ENCODE data around the gene TMEM154.
"Not testable (repeated sequence)": the region's sequence is repeated elsewhere in the genome, so short reads cannot be mapped to it uniquely, and the experiment has no call there.

Gene TMEM154

DNA sequence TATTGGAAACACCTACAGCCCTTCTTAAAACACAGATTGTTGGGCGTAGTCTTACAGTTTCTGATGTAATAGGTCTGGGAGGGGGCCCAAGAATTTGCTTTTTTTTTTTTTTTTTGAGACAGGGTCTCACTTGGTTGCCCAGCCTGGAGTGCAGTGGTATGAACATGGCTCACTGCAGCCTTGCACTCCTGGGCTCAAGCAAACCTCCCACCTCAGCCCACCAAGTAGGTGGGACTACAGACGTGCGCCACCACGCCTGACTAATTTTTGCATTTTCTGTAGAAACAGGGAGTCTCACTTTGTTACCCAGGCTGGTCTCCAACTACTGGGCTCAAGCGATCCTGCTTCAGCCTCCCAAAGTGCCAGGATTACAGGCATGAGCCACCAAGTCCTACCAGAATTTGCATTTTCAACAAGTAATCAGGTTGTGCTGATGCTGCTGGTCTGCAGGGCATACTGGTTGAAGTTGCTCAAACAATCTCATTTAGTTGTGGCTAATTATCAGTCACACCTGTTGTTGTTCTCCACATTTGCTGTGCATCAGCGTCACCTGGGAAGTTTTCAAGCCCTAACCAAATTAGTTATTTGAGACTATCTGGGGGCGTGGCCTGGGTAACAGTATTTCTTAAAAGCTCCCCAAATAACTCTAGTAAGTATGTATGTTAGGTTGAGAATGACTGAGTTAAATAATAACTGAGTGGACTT lies 14.0 kb downstream of the TMEM154 start:
- DNase-seq, result no peak

- DNase-seq, result not testable (repeated sequence)
Observed at GRCh38 chr4:152664067-152664378, 15.8 kb downstream of the TMEM154 start.

- no peak for DNase-seq
Observed at GRCh38 chr4:152663203-152664066, 16.4 kb downstream of the TMEM154 start.

DNA sequence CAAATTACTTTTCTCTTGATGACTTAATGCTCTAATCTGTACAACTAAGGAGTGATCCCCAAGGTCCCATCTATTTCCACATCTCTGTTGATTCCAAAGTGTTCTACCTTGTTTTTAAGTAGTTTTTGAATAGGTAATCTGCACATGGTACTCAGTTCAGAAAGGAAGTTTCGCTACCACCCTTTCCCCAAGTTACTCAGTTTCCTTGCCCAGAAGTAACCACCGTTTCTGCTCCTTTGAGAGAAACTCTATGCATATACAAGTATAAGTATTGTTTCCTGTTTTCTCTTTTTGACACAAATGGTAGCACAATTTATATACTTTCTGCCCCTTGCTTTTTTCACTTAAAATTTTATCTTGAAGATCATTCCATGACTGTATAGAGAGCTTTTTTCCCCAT lies 18.1 kb downstream of the TMEM154 start:
- DNase-seq, result no peak

DNA sequence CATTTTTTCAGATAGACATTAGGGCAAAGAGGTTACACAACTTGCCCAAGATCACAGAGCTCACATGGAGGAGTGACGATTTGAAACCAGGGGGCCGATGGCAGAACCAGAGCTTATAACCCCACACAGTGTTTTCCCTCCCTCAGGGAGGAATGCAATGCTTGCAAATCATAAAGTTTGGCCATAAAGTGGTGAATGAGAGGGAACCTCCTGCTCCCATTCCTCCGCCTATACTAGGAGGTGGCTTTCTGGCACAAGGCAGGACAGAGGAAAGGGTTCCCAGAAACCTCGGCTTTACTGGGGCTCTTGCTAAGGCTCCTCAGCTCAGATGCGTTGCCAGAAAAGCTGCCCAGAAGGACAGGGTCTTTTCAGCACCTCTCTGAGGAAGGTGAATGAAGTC lies 19.3 kb downstream of the TMEM154 start:
- no peak for DNase-seq

- no peak for DNase-seq
Observed at GRCh38 chr4:152659806-152660205, 20.0 kb downstream of the TMEM154 start.

- no peak for DNase-seq
Observed at GRCh38 chr4:152657657-152658056, 22.1 kb downstream of the TMEM154 start.

DNA sequence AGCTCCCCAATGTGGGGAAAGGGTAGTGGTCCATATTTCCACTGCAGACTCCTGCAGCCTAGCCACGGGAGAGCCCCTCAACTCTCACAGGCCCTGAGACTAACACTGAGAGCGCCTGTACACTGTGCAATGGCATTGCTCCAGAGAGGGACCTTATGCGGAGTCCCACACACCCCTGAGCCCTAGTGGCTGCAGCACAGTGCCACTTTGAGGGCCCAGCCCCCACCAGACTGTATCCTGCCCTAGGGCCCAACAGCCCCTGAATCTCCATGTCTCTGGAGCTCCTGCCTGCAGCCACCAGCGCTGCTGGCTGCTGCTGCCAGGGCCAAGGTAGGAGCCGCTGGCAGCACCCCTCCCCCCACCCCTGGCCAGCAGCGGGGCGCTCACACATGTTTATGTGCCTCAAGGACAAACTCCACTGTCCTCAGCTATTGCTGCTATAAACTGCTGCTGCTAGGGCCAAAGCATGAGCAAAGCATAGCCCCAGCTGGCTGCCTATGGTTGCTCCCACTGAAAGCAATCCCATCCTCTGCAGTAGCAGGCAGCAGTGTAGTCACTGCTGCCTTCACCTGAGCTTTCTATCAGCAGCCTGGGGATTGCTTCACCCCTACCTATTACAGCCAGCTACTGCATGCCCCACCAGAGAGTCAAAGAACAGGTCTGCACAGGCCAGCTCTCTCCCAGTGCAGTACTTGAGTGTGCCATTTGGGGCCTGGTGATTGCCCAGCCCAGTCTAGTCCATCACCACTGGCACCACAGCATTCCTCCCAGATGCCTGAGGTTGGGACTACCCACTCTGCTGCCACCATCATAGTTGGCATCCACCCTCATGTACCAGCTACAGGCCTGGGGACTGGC lies 24.3 kb downstream of the TMEM154 start:
- no peak for DNase-seq

DNA sequence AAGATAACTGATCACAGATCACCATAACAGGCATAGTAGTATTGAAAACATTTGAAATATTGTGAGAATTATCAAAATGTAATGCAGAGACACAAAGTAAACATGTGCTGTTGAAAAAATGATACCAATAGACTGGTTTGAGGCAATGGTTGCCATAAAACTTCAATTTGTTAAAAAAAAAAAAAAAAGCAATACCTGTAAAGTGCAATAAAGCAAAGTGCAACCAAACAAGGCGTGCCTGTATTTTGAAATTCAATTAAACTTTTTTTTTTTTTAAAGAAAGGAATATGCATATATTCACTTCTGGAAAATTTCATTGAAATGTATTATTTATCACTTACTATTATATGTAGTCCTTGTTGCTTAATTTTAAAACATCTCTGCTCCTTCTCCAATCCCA lies 27.7 kb downstream of the TMEM154 start:
- DNase-seq, result no peak

- DNase-seq, result no peak
Observed at GRCh38 chr4:152651473-152652060, 28.2 kb downstream of the TMEM154 start.

GRCh38 chr4:152646221-152646620 lies 33.6 kb downstream of the TMEM154 start:
- peak; percentile 70 for DNase-seq

DNA sequence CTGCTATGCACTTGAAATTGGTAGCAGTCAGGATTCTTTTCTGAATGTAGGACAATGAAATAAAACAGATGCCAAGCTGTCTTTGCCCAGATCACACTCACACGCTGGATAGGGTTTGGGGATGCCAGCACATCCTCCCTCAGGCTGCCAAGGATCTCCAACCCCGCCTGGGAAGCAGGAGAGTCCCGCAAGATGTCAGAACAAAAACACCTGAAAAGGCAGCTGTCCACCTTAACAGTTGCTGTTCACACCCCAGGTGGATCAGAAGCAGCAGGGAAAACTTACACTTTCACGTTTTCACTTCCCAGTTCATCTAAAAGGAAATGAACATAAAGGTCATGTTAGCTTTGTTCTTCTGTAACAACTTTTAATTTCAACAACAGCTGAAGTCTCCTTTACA lies 35.7 kb downstream of the TMEM154 start:
- DNase-seq, result no peak

DNA sequence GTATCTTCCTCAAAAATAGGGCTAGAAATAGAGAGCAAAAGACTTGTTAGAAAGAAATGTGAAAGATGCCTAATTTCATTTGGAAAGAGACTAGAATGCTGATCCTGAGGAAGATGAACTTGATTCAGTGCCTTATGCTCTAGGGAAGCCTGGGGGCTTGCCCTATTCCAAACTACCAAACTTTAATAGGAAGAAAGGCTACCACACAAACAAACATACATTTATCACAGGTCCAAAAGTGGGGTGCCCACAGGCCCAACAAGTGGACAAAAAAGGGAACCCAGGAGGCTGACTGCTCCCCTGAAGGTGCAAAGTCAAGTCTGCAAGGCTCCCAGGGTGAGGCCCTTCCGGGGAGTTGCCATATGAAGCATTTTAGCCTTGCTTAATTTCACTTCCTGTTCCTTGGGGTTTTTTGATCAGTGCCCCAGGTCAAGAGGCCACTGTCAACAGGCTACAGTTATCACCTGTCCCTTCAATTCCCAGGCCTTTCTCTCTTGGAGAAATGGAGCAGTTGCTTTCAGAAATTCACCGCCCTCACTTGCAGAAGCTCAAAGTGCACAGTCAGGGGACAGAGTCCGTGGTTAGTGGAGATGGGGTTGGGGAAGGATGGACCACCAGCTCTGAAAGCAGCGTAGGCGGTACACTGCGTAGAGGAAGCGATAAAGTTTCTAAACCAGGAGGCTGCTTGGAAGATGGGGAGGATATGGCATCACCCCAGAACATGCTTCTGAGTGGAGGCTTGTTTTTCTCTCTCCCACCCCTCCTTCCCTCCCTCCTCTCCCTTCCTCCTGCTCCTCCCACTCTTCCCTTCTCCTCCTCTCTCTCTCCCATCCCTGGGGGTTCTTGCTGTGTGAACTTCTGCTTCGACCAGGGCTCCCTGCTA lies 36.4 kb downstream of the TMEM154 start:
- peak; percentile 17 for DNase-seq

DNA sequence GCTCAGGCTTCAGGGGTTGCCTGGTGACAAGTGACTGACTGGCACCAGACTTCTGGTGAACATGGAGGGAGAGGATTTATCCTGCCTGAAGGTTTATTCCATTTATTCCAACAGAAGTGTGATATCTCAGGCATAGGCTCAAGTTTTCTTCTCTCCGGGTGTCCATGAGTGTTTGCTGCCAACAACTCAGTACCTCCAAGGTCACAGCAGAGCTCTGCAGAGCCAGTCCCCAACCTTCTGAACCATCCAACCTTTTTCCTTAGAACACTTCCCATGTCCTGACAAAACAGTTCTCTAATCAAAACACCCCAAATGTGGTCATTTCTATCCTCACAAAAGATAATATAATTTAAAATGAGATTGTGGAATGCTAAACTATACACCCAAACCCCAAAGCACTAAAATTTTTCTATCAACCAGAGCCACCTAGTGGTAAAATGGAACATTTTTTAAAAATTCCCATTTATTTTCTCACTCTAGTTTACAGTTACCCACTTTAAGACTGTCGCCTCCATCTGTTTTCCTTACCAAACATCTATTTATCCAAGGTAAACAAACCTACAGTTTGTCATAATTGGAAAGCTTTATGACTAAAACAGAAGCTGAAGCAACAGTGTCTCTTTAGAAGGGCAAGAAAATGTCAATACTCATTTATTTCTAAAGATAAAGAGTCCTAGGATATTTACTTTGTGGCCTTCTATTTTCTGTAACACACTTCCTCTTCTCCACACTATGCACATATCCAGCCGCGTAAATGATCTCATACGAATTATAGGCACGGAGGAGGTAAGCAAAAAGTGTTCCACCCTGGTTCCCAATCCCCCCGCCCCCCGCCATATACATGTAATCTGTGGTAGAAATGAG lies 39.5 kb downstream of the TMEM154 start:
- DNase-seq, result peak; percentile 65

- no peak for DNase-seq
Observed at GRCh38 chr4:152635851-152636250, 43.9 kb downstream of the TMEM154 start.

- DNase-seq, result peak; percentile 67
Observed at GRCh38 chr4:152634110-152634760, 45.6 kb downstream of the TMEM154 start.

GRCh38 chr4:152633118-152633517 lies 46.7 kb downstream of the TMEM154 start:
- peak; percentile 48 for DNase-seq

DNA sequence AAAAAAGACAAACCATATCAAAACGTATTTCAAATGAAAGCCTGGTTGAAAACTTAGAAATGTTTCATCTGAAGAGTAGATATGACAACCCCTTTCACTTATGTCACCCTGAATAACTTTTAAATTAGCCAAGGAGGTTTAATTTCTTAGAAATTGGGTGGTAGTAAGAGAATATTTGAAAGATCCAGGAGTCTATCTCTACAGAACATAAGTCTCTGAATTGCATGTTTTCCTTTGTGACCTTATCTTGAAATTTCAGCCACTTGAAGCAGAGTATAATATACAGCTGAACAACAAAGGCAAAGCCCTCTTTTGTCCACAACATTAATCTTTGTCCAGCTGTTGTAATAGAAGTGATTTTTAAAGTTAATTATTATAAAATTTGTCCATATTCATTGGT lies 49.5 kb downstream of the TMEM154 start:
- DNase-seq, result no peak

- DNase-seq, result no peak
Observed at GRCh38 chr4:152629908-152630307, 49.9 kb downstream of the TMEM154 start.

- DNase-seq, result no peak
Observed at GRCh38 chr4:152628128-152628527, 51.7 kb downstream of the TMEM154 start.

DNA sequence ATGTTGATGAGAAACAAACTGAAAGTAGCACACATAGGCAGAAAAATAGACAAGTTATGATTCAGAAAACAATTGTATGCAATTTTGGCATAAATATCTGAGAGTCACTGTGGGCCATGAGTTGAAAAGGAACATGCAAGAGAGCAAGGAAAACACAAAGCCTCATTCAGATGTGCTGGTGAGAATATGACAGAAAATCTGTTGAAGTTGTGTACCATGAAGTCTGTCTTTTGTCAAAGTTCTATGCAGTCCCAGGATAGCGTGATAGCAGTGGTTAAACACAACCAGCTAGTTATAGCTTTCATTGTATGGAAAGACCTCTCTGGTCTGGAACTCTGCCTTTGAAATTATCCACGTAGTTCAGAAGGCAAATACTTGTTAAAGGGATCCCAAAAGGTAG lies 53.0 kb downstream of the TMEM154 start:
- no peak for DNase-seq
